Hepatocyte (in vitro differentiated cells): ENCODE data around the gene APBB2.

Experiments used
- CTCF ChIP-seq: fragments of 200-600 bp; sonication (generic); IDR thresholded peaks from 2 replicates; pipeline ENCODE4 v1.5.1; 2016; ENCODE audit warnings: antibody characterized with exemption, mild to moderate bottlenecking; ENCODE audit not compliant: poor library complexity
- EZH2phosphoT487 ChIP-seq: fragments of 200-600 bp; sonication (generic); IDR thresholded peaks from one replicate; pipeline ENCODE4 v1.6.1; 2018; ENCODE audit warnings: antibody characterized with exemption, mild to moderate bottlenecking, low read depth, moderate library complexity; ENCODE audit not compliant: unreplicated experiment, severe bottlenecking

- TF ChIP-seq CTCF, result no peak
- TF ChIP-seq EZH2phosphoT487, result no peak
Measured at GRCh38 chr4:41160012-41160789, 54.1 kb downstream of the APBB2 start.
